HG03432 (cell line): ENCODE data around the gene EXD3.

Source experiments
- ATAC-seq: cut with Tn5 transposase; IDR thresholded peaks from one replicate; pipeline ENCODE4 v1.9.1; 2021; ENCODE audit warnings: mild to moderate bottlenecking, moderate library complexity; ENCODE audit not compliant: unreplicated experiment

EXD3 gene

GRCh38 chr9:137367506-137368430 is 55.2 kb downstream of the EXD3 start:
- ATAC-seq = no peak

- no peak for ATAC-seq
Observed at GRCh38 chr9:137366891-137367381, 56.0 kb downstream of the EXD3 start.

- no peak for ATAC-seq
Observed at GRCh38 chr9:137366445-137366810, 56.5 kb downstream of the EXD3 start.

- ATAC-seq = no peak
Observed at GRCh38 chr9:137365552-137366444, 57.2 kb downstream of the EXD3 start.

GRCh38 chr9:137365056-137365455 is 57.9 kb downstream of the EXD3 start:
- ATAC-seq = no peak

DNA sequence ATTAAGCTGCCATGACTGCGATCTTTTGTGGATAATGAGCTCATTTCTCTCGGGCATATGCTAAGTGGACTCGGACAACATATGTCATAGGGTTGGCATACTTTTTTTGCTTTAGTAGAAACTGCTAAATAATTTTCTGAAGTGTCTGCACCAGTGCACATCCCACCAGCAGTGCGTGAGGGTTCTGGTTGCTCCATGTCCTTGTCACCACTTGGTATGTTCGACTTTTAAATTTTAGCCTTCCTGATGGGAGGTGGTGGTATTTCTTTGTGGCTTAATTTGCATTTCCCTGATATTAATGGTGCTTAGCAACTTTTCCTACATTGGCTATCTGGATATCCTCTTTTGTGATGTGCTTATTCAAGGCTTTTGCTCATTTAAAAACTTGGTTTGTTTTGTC is 63.1 kb downstream of the EXD3 start:
- ATAC-seq = no peak

DNA sequence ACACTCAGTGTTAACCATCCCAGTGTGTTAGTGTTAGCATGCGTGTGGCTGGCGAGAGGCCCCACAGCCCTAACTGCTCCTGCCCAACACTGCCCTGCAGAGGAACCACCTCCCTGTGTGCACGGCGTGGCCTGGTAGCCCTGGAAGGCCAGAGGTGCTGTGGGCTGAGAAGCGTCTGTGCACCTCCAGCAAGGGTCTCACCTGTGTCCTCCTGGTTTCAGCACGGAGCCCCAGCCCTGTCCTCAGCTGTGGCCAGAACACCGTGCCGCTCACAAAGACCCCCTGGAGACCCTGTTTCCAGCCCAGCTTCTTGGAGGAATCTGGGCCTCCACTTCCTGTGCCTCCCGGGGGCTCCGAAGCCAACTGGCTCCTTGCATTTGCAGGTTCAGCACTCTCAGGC is 64.8 kb downstream of the EXD3 start:
- ATAC-seq = no peak

DNA sequence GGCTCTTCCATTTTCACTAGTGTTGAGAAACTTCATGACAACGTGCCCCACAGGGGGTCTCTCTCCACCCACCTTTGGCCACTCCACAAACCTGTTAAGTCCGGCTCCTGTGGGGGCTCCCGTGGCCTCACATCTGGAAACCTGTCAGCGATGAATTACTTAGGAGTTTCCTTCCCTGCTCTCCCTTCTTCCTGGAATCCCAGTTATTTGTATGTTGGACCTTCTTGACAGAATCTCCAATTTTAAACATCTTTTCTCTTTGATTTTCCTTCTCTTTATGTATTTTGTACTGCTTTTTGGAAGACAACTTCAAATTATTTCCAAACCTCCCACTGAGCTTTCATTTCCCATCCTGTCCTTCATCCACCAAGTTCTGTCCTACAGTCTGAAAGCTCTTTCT is 65.8 kb downstream of the EXD3 start:
- no peak for ATAC-seq

DNA sequence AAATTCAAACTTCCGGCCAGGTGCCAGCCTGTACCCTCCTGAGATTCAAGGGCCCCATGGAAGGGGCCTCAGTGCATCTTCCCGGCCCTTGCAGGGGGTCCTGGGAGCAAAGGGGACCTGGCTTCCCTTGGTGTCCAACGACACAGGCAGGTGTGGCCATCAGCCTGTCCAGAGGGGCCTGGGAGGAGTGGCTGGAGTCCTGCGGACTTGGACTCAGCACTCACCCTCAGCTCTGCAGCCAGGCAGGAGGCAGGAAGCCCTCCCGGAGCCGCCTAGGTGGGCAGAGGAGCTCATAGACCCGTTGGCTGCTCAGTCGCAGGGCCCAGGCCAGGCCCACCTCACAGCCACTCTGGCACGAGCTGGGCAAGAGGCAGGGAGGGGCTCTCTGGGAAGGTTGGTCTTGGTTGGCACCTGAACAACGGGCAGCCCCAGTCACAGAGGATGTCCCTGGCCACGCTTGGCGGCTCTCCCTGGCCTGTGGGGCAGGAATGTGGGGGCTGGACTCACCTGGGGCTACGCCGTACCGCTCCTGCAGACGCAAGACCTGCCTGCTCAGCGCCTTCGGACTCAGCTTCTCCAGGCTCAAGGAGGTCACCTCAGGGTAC is 67.1 kb downstream of the EXD3 start:
- no peak for ATAC-seq

DNA sequence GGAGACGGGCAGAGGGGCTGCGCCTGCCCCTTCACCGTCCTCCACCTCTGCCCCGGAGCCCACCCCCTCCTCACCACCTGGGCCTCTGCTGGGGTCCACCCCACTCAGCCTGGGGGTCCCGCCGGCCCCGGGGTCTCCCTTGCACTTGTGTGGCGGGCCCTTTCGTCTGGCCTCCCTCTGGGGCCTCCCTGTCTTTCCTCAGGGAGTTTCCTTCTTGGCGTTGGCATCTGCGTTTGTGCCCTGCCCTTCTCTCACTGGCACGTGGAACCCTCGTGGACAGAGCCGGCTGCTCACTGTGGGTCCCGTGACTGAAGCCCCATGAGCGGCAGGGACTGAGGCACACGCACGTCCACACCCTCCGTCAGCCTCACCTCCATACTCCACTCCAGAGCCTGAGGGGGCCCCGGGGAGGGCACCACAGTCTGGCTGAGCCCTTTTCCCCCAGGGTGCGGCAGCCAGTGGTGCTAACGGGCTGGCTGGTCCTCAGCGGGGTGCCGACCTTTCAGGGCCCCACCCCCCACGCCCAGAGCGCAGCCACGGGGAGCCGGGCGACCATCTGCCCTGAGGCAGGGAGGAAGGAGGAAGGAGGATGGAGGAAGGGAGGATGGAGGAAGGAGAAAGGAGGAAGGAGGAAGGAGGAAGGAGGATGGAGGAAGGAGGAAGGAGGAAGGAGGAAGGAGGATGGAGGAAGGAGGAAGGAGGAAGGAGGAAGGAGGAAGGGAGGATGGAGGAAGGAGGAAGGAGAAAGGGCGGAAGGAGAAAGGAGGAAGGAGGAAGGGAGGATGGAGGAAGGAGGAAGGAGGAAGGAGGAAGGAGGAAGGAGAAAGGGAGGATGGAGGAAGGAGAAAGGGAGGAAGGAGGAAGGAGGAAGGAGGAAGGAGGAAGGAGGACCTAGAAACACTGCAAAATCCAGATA is 67.9 kb downstream of the EXD3 start:
- ATAC-seq = no peak

DNA sequence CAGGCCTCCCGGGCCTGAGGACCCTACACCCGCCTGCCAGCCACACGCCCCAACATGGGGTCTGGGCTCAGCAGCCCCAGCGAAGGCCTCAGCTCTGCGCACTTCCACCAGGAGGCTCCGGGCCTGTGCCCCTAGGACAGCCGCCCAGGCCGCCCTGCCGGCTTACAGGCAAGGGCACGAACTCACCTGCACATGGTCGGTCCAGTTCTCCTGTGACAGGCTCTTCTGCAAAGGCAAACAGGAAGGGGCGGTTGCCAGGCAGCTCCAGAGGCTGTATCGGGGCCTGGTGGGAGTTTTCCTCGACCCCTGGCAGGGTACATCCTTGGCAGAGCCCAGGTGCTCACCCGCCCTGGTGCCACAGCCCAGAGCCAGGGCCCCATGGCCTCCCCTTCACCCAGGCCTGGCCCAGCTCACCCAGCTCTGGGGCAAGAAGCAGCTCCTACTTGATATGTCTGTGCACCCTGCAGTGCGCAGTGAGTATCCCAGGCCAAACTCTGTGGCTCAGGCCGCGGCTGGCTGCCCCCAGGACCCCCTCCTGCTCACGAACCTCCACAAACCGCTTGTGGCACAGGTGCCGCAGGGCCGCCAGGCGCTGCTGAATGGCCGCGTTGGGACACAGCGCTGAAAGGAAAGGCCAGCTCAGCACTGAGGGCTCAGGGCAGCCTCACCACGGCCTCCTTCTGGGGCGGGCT is 68.7 kb downstream of the EXD3 start:
- ATAC-seq = no peak

- no peak for ATAC-seq
Observed at GRCh38 chr9:137353223-137354152, 69.5 kb downstream of the EXD3 start.

DNA sequence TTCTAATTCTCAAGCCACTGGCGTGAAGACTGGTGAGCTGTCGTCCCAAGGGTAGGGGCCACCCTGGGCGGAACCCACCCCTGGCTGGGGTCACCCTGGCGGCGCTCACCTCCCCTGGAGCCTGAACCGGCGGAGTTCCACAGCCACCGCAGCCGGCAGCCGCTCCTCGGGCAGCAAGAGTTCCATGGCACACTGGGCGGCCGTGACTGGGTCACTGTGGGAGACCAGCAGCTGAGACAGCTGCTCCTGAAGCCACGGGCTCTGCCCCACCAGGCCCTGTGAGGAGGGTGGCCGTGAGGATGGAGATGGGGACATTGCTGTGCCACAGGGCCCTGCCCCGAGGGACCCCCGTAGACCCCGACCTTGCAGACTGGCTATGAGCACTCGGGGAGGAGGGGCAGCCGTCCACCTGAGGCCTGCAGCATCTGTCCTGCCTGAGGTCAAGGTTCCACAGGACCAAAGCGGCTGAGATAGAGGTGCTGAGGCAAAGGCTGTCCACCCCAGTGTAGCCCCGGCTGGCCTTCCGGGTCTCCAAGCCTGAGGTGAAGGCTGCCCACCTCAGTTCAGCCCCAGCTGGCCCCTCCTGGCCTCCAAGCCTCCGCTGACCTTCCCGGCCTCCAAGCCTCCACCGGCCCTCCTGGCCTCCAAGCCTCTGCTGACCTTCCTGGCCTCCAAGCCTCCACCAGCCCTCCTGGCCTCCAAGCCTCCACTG is 70.3 kb downstream of the EXD3 start:
- ATAC-seq = no peak

DNA sequence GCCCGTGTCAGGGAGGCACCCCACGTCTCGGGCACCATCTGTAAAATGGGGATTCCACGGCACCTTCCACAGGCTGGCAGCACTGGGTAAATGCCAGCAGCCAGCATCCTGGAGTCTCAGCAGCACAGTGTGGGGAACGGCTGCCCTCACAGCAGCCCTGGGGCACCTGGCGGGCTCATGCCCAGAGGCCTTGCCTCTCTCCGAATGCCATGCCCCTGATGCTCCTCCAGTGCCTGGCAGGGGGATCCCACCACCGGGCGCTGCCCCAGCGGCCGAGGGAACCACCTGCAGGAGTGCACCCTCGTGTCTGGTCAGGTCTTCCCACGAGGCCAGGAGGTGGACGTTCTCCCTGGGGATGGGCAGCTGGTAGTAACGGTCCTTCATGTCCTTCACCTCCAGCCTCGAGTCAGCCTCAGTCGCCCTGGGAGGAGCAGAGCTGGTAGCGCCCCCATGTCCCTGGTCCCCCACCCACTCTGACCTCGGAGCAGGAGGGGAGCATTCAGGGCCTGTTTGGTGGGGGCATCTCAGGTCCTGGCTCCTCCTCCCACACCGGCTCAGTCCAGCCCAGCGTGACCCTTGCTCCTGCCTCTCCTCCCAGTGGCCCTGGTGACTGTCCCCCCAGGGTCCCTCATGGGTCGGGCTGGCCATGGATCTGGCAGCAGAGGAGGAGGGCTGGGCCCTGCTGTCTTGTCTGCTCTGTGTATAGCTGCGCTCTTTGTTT is 71.0 kb downstream of the EXD3 start:
- ATAC-seq = no peak

GRCh38 chr9:137350696-137351584 is 72.0 kb downstream of the EXD3 start:
- ATAC-seq = no peak

- no peak for ATAC-seq
Observed at GRCh38 chr9:137349471-137350033, 73.4 kb downstream of the EXD3 start.
